Right ventricle myocardium superior (tissue), 1 donor: ENCODE results near the gene SLC16A8. TPM values are rescaled to one million over a fixed set of nuclear protein-coding genes. Genes with fewer than 3 reads are reported as not detected.
"Not testable (repeated sequence)": the region's sequence is repeated elsewhere in the genome, so short reads cannot be mapped to it uniquely, and the experiment has no call there.

ENCODE experiments used
- ATAC-seq: fragments of 200-7000 bp; cut with Tn5 transposase; one replicate; pipeline ENCODE4 v1.9.1; 2020; ENCODE audit warnings: mild to moderate bottlenecking; ENCODE audit not compliant: poor library complexity
- DNase-seq: peaks from one replicate; pipeline ENCODE4 v3.0.0-alpha.2; 2020
- intact Hi-C: fragments of 100-400 bp; cut with DNase I; formaldehyde crosslinking; loops from one replicate; pipeline ENCODE4 v1.11.2; 2022
- long read RNA-seq: library from polyadenylated mRNA; unstranded; transcript quantifications from one replicate; pipeline ENCODE4 v2.0.0, GENCODE V29; 2021
- total RNA-seq: library from RNA; stranded (reverse); fragmentation: NEBNext Ultra II Directional; extraction: Animal tissue kit (Norgen Biotek cat#: 25700); gene quantifications from one replicate; pipeline ENCODE4 v1.2.1, GENCODE V29; 2021
- donor health status: DM: no; HTN: yes; CAD: no; lungs with severe emphysema.

Gene SLC16A8
- total RNA-seq = not detected
- long read RNA-seq = 0 reads

- intact Hi-C loops = no loop called here
- ATAC-seq (no peak), DNase-seq (peak; percentile 34)
Observed at GRCh38 chr22:38083931-38084631, at the start of gene SLC16A8. TSS of gene SLC16A8 (minus strand) at chr22:38084184. CDS start at chr22:38082873, 1,311 bp downstream.

GRCh38 chr22:38133331-38133730 lies 49.3 kb upstream of the SLC16A8 start:
- DNase-seq = peak; percentile 17
- no peak for ATAC-seq
- intact Hi-C loops = no loop called here

GRCh38 chr22:38132794-38133193 lies 48.8 kb upstream of the SLC16A8 start:
- intact Hi-C loops = no loop called here
- DNase-seq (peak; percentile 36), ATAC-seq (no peak)

- DNase-seq = peak; percentile 6
- intact Hi-C loops = no loop called here
- no peak for ATAC-seq
Observed at GRCh38 chr22:38132136-38132535, 48.2 kb upstream of the SLC16A8 start.

GRCh38 chr22:38131399-38131798 lies 47.4 kb upstream of the SLC16A8 start:
- no peak for ATAC-seq
- intact Hi-C loops = no loop called here
- DNase-seq = no peak

GRCh38 chr22:38129856-38130255 lies 45.9 kb upstream of the SLC16A8 start:
- DNase-seq (peak; percentile 35), ATAC-seq (no peak)
- intact Hi-C loops = no loop called here

- intact Hi-C loops = no loop called here
Observed at GRCh38 chr22:38129021-38129420, 45.0 kb upstream of the SLC16A8 start.

GRCh38 chr22:38127869-38128268 lies 43.9 kb upstream of the SLC16A8 start:
- DNase-seq = peak; percentile 30
- intact Hi-C loops = no loop called here
- no peak for ATAC-seq

More at GRCh38 chr22:38129021-38129420, 45.0 kb upstream of the SLC16A8 start:
- peak; percentile 32 for DNase-seq
- ATAC-seq = no peak

GRCh38 chr22:38126928-38127668 lies 43.1 kb upstream of the SLC16A8 start:
- intact Hi-C loops = no loop called here
- DNase-seq (peak; percentile 17), ATAC-seq (no peak)

- peak; percentile 57 for DNase-seq
- ATAC-seq = peak; percentile 76
- intact Hi-C loops = no loop called here
Observed at GRCh38 chr22:38125751-38126201, 41.8 kb upstream of the SLC16A8 start.

- intact Hi-C loops = no loop called here
- DNase-seq (peak; percentile 15), ATAC-seq (no peak)
Observed at GRCh38 chr22:38125038-38125610, 41.1 kb upstream of the SLC16A8 start.

GRCh38 chr22:38124236-38124974 lies 40.4 kb upstream of the SLC16A8 start:
- peak; percentile 19 for DNase-seq
- ATAC-seq = no peak
- intact Hi-C loops = no loop called here

GRCh38 chr22:38122616-38123015 lies 38.6 kb upstream of the SLC16A8 start:
- intact Hi-C loops = no loop called here
- no peak for ATAC-seq
- DNase-seq = peak; percentile 11

- intact Hi-C loops = no loop called here
- DNase-seq = peak; percentile 29
- ATAC-seq = no peak
Observed at GRCh38 chr22:38120359-38121110, 36.6 kb upstream of the SLC16A8 start.

GRCh38 chr22:38118747-38119146 lies 34.8 kb upstream of the SLC16A8 start:
- peak; percentile 6 for DNase-seq
- ATAC-seq = not testable (repeated sequence)
- intact Hi-C loops = loop anchor here (5.0 to 10.0 kb wide), 2 partner anchors 109 to 226 kb away; no protein-coding TSS in a partner anchor

GRCh38 chr22:38118182-38118581 lies 34.2 kb upstream of the SLC16A8 start:
- no peak for DNase-seq
- intact Hi-C loops = loop anchor here (5.0 to 10.0 kb wide), 2 partner anchors 109 to 227 kb away; no protein-coding TSS in a partner anchor
- no peak for ATAC-seq

- not testable (repeated sequence) for DNase-seq, ATAC-seq
- intact Hi-C loops = loop anchor here (5.0 to 10.0 kb wide), 2 partner anchors 110 to 227 kb away; no protein-coding TSS in a partner anchor
Observed at GRCh38 chr22:38117556-38117955, 33.6 kb upstream of the SLC16A8 start.
